ENCODE data around the gene NCBP3. TPM values are rescaled to one million over a fixed set of nuclear protein-coding genes. Genes with fewer than 3 reads are reported as not detected.

The NCBP3 gene
- total and polyA plus RNA-seq, 11 donors, result 10.4 to 26.4 (median 20.2) TPM

- WGBS, 4 donors, result 70 to 78% (median 74%) methylated on average over 5 of the region's 5 CpGs
- TF ChIP-seq POLR2A (IDR thresholded peaks at IDR 0.05), result no peak
- TF ChIP-seq, protein P1, sequence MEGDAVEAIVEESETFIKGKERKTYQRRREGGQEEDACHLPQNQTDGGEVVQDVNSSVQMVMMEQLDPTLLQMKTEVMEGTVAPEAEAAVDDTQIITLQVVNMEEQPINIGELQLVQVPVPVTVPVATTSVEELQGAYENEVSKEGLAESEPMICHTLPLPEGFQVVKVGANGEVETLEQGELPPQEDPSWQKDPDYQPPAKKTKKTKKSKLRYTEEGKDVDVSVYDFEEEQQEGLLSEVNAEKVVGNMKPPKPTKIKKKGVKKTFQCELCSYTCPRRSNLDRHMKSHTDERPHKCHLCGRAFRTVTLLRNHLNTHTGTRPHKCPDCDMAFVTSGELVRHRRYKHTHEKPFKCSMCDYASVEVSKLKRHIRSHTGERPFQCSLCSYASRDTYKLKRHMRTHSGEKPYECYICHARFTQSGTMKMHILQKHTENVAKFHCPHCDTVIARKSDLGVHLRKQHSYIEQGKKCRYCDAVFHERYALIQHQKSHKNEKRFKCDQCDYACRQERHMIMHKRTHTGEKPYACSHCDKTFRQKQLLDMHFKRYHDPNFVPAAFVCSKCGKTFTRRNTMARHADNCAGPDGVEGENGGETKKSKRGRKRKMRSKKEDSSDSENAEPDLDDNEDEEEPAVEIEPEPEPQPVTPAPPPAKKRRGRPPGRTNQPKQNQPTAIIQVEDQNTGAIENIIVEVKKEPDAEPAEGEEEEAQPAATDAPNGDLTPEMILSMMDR (IDR thresholded peaks at IDR 0.05), result no peak
- no peak for ATAC-seq
- H3K4me1 ChIP-seq, result peaks cover 4 to 68% (median 53%) of the 10 kb centered on the region in 12 donors
- no peaks in the 10 kb centered on the region for H3K36me3 ChIP-seq
- intact Hi-C loops (cut with DNase I), result no loop called here
- no peak for DNase-seq
- peak overlapping the region; percentile 14 to 92 (median 84) for H3K27ac ChIP-seq
- H3K27me3 ChIP-seq, result no peaks in the 10 kb centered on the region
- H3K4me3 ChIP-seq, result peak overlapping the region in 1 of 12 donors; percentile 0
- H3K9me3 ChIP-seq, result no peaks in the 10 kb centered on the region
Measured at GRCh38 chr17:3894188-3894587, 48.1 kb upstream of the NCBP3 start.

GRCh38 chr17:3893720-3894116 lies 47.7 kb upstream of the NCBP3 start:
- Histone ChIP-seq H3K27ac (peak overlapping the region; percentile 64 to 92 (median 84)), H3K4me3 (peak overlapping the region in 11 of 12 donors; percentile 36 to 89 (median 77)), H3K27me3 (no peaks in the 10 kb centered on the region), H3K4me1 (peaks cover 4 to 72% (median 58%) of the 10 kb centered on the region in 12 donors), H3K36me3 (no peaks in the 10 kb centered on the region), H3K9me3 (no peaks in the 10 kb centered on the region)
- WGBS, 4 donors, result 66 to 72% (median 70%) methylated on average over 7 of the region's 7 CpGs
- ATAC-seq (no peak), DNase-seq (no peak)
- no peak for TF ChIP-seq POLR2A (IDR thresholded peaks at IDR 0.05)
- TF ChIP-seq, protein P1 (IDR thresholded peaks at IDR 0.05), result no peak
- intact Hi-C loops (cut with DNase I), result loop anchor here in 1 of 10 donors (2.0 kb wide), 1 partner anchor 47 kb away; the partner anchor contains the start of gene NCBP3

DNA sequence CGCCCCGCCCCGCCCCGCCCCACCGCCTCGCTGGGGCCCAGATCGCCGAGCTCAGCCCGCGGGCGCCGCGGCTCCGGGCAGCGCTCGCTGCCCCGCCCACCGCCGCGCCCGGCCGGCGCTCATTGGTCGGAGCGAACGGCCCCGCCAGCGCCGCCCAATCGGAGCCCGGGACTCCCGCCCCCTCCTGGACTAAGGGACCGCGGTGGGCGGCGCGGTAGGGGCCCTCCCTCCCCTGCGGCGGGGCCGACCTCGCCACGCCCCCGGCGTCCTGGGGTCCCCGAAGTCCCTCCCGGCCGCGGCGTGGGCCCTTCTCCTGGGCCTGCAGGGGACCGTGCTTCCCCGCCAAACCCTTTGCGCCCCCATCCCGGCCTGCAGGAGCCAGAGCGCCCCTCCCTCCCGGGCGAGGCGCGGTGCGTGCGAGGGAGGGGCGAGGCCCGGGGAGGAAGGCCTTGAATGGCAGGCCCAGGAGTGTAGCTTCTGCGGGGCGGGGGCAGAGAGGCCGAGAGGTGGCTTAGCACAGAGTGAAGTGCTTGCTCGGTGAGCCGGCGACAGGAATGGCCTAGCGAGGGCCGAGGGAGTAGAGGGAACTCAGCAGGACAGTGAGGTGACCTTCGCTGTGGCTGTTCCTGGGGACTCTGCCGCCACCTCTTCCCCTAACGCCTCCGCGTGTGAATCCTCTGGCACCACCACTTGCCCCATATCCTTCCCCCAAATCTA lies 47.1 kb upstream of the NCBP3 start, which contains the start of gene CAMKK1:
Gene CAMKK1 (minus strand): TSS at position 51 of the 717 bp plus-strand sequence. CDS start 7,366 bp downstream, outside the sequence.
- DNase-seq, result peak; percentile 92 to 95 (median 93)
- no peaks in the 10 kb centered on the region for H3K27me3 ChIP-seq
- ATAC-seq, result peak; percentile 73 to 90 (median 81)
- H3K9me3 ChIP-seq, result no peaks in the 10 kb centered on the region
- peak within 1 kb of the TSS; percentile 41 to 89 (median 76) for H3K4me3 ChIP-seq
- 2 to 13% (median 3%) methylated on average over 24 to 75 of the region's 75 CpGs for WGBS, 4 donors
- peak within 1 kb of the TSS; percentile 64 to 92 (median 84) for H3K27ac ChIP-seq
- TF ChIP-seq, protein P1 (IDR thresholded peaks at IDR 0.05), result peak in 4 of 12 donors; percentile 9 to 35 (median 12)
- no peak for TF ChIP-seq POLR2A (IDR thresholded peaks at IDR 0.05)
- peaks cover 4 to 75% (median 61%) of the 10 kb centered on the region in 12 donors for H3K4me1 ChIP-seq
- H3K36me3 ChIP-seq, result no peaks in the 10 kb centered on the region
- intact Hi-C loops (cut with DNase I), result loop anchor here in 1 of 10 donors (2.0 kb wide), 1 partner anchor 46 kb away; the partner anchor contains the start of gene NCBP3
